Left forelimb (tissue), 1 donor: ENCODE measurements around the gene ATCAY.

Source experiments
- DNase-seq: peaks from one replicate; pipeline ENCODE4 v3.0.0-alpha.2; 2018; ENCODE audit warnings: low spot score

ATCAY gene

GRCh38 chr19:3970313-3970807 lies 89.9 kb downstream of the ATCAY start:
- no peak for DNase-seq

- peak; percentile 99 for DNase-seq
Measured at GRCh38 chr19:3970808-3971598, 90.5 kb downstream of the ATCAY start, which contains the start of gene DAPK3. Gene DAPK3, minus strand, starts transcription at chr19:3971099. Its CDS starts 1,364 bp downstream, at chr19:3969735.

- DNase-seq: no peak
Measured at GRCh38 chr19:3975144-3975543, 94.7 kb downstream of the ATCAY start.

GRCh38 chr19:3975637-3976087 lies 95.2 kb downstream of the ATCAY start:
- no peak for DNase-seq

- no peak for DNase-seq
Measured at GRCh38 chr19:3976495-3977241, 96.2 kb downstream of the ATCAY start.
